SIG-M5 treated with dmso at 0.1 percent for 504 hours (cell line): ENCODE measurements around the gene CD164L2.
"Not testable (repeated sequence)": the region's sequence is repeated elsewhere in the genome, so short reads cannot be mapped to it uniquely, and the experiment has no call there.

Experiments
- DNase-seq: peaks from one replicate; lab custom pipeline; 2025; ENCODE audit not compliant: unreplicated experiment; lab: John Stamatoyannopoulos, UW

CD164L2 gene

GRCh38 chr1:27391511-27392095 lies 8.5 kb upstream of the CD164L2 start:
- no peak for DNase-seq

- DNase-seq: no peak
These were observed 5.3 kb upstream of the CD164L2 start for GRCh38 chr1:27388337-27389005.

- DNase-seq: not testable (repeated sequence)
These were observed 1.7 kb upstream of the CD164L2 start for GRCh38 chr1:27384797-27385196.

GRCh38 chr1:27383661-27384060 lies 528 bp upstream of the CD164L2 start:
- DNase-seq: no peak

GRCh38 chr1:27381969-27382762 lies 967 bp downstream of the CD164L2 start:
- DNase-seq: no peak

GRCh38 chr1:27380766-27381733 lies 2.1 kb downstream of the CD164L2 start:
- no peak for DNase-seq

- no peak for DNase-seq
These were observed 2.9 kb downstream of the CD164L2 start for GRCh38 chr1:27380224-27380623.

GRCh38 chr1:27379564-27380122 lies 3.5 kb downstream of the CD164L2 start:
- DNase-seq: no peak

GRCh38 chr1:27377760-27378495 lies 5.2 kb downstream of the CD164L2 start:
- no peak for DNase-seq

- DNase-seq: no peak
These were observed 8.6 kb downstream of the CD164L2 start, which contains the start of gene FCN3 for GRCh38 chr1:27374362-27375086. Gene FCN3, minus strand, starts transcription at chr1:27374824. Its CDS starts 6 bp downstream, at chr1:27374818.

- no peak for DNase-seq
These were observed 10.1 kb downstream of the CD164L2 start for GRCh38 chr1:27372808-27373690.

- DNase-seq: no peak
These were observed 10.9 kb downstream of the CD164L2 start for GRCh38 chr1:27372022-27372807.

- DNase-seq: no peak
These were observed 14.1 kb downstream of the CD164L2 start for GRCh38 chr1:27368869-27369582.

GRCh38 chr1:27367160-27367650 lies 15.9 kb downstream of the CD164L2 start:
- no peak for DNase-seq

- peak; percentile 61 for DNase-seq
These were observed 16.5 kb downstream of the CD164L2 start, which contains the start of gene MAP3K6 for GRCh38 chr1:27366411-27367159. Gene MAP3K6, minus strand, starts transcription at chr1:27366961. Its CDS starts 364 bp downstream, at chr1:27366597.

GRCh38 chr1:27366113-27366410 lies 17.1 kb downstream of the CD164L2 start:
- DNase-seq: peak; percentile 51
